ENCODE results near the gene AMFR.

DNA sequence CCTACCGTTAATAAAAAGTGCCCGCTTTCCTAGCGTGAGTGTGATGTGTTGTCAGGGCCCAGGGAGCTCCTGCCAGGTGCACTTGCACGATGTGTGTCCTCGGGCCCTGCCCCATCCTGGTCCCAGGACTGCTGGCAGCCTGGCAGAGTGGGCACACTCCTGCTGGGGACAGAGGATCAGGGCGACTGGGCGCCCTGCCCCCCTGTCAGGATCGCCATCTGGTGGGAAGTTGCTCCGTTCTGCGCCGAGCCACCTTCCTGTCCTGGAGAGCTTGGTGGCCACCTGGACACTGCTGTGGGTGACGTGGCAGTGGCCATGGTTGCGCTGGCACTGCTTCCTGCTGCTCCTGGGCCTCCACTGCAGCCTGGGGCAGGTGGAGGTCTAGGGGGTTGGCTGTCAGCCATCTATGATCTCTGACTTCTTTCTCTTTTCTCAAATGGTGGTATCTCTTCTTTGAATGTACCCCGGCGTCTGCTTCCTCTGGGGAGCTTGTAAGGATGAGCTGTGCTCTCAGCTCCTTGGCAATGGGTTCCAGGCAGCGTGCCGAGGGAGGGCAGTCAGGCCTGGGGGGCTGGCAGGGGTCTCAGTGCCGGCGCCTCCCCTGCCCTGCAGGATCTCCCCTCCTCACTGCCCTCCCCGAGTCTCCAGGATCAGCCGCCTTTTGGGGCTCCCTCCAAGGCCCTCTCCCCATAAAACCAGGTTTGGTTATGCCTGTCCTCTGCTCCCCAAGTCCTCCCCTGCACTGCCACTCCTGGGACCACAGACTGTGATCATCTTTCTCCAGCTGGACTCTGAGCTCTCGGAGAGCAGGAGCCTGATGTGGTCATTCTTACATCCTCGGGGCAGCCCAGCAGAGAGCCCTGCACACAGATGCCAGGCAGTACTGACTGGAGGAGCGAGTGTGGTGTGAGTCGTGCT is 76.9 kb downstream of the AMFR start:
- TF ChIP-seq CTCF (IDR thresholded peaks at IDR 0.05) (no peak), NR2C2 (CRISPR knock-in tag; IDR thresholded peaks at IDR 0.05) (no peak), ZBTB21 (CRISPR knock-in tag; IDR thresholded peaks at IDR 0.05; ENCODE audit: borderline replicate concordance) (no peak), GTF2I (CRISPR knock-in tag; conservative IDR thresholded peaks at IDR 0.05) (no peak), EMX1 (CRISPR knock-in tag; IDR thresholded peaks at IDR 0.05) (no peak), ETV6 (CRISPR knock-in tag; IDR thresholded peaks at IDR 0.05) (no peak)

Measured in WTC11 (cell line).